Adipocyte (in vitro differentiated cells): ENCODE results near the gene SPAG5.
A peak's percentile ranks its signal among the peaks of the same experiment; 100 is the strongest.
"Not testable (repeated sequence)": the region's sequence is repeated elsewhere in the genome, so short reads cannot be mapped to it uniquely, and the experiment has no call there.

Experiments used
- DNase-seq: peaks from one replicate; pipeline ENCODE4 v3.0.0-alpha.2; 2015; ENCODE audit warnings: low read depth
- H3K27me3 ChIP-seq: replicated peaks from 2 replicates; pipeline ENCODE4 v1.7.0; 2013; ENCODE audit warnings: mild to moderate bottlenecking, low read length, moderate library complexity; ENCODE audit not compliant: control insufficient read depth, insufficient read depth
- H3K36me3 ChIP-seq: 2 replicates; pipeline ENCODE4 v1.7.0; 2013; ENCODE audit warnings: low read length, mild to moderate bottlenecking, moderate library complexity; ENCODE audit not compliant: control insufficient read depth, insufficient read depth, severe bottlenecking
- H3K4me1 ChIP-seq: 2 replicates; pipeline ENCODE4 v1.7.0; 2013; ENCODE audit warnings: mild to moderate bottlenecking, low read length, moderate library complexity; ENCODE audit not compliant: control insufficient read depth, insufficient read depth
- H3K4me3 ChIP-seq: 2 replicates; pipeline ENCODE4 v1.7.0; 2013; ENCODE audit warnings: mild to moderate bottlenecking, low read length, moderate library complexity
- H3K9ac ChIP-seq: 2 replicates; pipeline ENCODE4 v1.7.0; 2013; ENCODE audit warnings: mild to moderate bottlenecking, low read length, moderate library complexity
- H3K9me3 ChIP-seq: 2 replicates; pipeline ENCODE4 v1.7.0; 2013; ENCODE audit warnings: mild to moderate bottlenecking, low read length, moderate library complexity; ENCODE audit not compliant: control insufficient read depth

The SPAG5 gene

GRCh38 chr17:28604031-28604430, 5.2 kb upstream of the SPAG5 start:
- H3K9me3 ChIP-seq, H3K4me1 ChIP-seq, H3K9ac ChIP-seq, H3K36me3 ChIP-seq, DNase-seq, H3K27me3 ChIP-seq, H3K4me3 ChIP-seq: not testable (repeated sequence)

GRCh38 chr17:28599311-28600184, 723 bp upstream of the SPAG5 start:
- Histone ChIP-seq H3K4me3 (peak overlapping the region; percentile 96), H3K27me3 (no peaks in the 10 kb centered on the region), H3K9me3 (no peaks in the 10 kb centered on the region), H3K9ac (peak overlapping the region; percentile 78), H3K36me3 (no peaks in the 10 kb centered on the region), H3K4me1 (peaks cover 13% of the 10 kb centered on the region)
- peak; percentile 85 for DNase-seq

- DNase-seq: peak; percentile 2
- H3K9ac ChIP-seq: peak overlapping the region; percentile 78
- H3K4me1 ChIP-seq: peaks cover 13% of the 10 kb centered on the region
- H3K4me3 ChIP-seq: peak overlapping the region; percentile 96
- H3K27me3 ChIP-seq: no peaks in the 10 kb centered on the region
- H3K9me3 ChIP-seq: no peaks in the 10 kb centered on the region
- no peaks in the 10 kb centered on the region for H3K36me3 ChIP-seq
Measured at GRCh38 chr17:28598389-28598788, 436 bp downstream of the SPAG5 start.

GRCh38 chr17:28597606-28598383, 1.0 kb downstream of the SPAG5 start:
- H3K9ac ChIP-seq: no peak overlapping the region
- H3K4me3 ChIP-seq: peak overlapping the region; percentile 96
- no peaks in the 10 kb centered on the region for H3K9me3 ChIP-seq
- no peaks in the 10 kb centered on the region for H3K36me3 ChIP-seq
- H3K4me1 ChIP-seq: peaks cover 13% of the 10 kb centered on the region
- DNase-seq: no peak
- H3K27me3 ChIP-seq: no peaks in the 10 kb centered on the region

- no peak overlapping the region for H3K4me3 ChIP-seq
- no peaks in the 10 kb centered on the region for H3K9me3 ChIP-seq
- no peak for DNase-seq
- no peaks in the 10 kb centered on the region for H3K36me3 ChIP-seq
- no peaks in the 10 kb centered on the region for H3K4me1 ChIP-seq
- H3K9ac ChIP-seq: no peak overlapping the region
- no peaks in the 10 kb centered on the region for H3K27me3 ChIP-seq
Measured at GRCh38 chr17:28592260-28592659, 6.6 kb downstream of the SPAG5 start.

- DNase-seq: no peak
- H3K36me3 ChIP-seq: peaks cover 28% of the 10 kb centered on the region
Measured at GRCh38 chr17:28585851-28586250, 13.0 kb downstream of the SPAG5 start.

GRCh38 chr17:28584434-28584833, 14.4 kb downstream of the SPAG5 start:
- Histone ChIP-seq H3K4me3 (no peak overlapping the region), H3K36me3 (peaks cover 28% of the 10 kb centered on the region), H3K9ac (no peak overlapping the region), H3K27me3 (no peaks in the 10 kb centered on the region), H3K9me3 (no peaks in the 10 kb centered on the region), H3K4me1 (no peaks in the 10 kb centered on the region)
- no peak for DNase-seq

More at GRCh38 chr17:28585851-28586250, 13.0 kb downstream of the SPAG5 start:
- Histone ChIP-seq H3K4me1 (no peaks in the 10 kb centered on the region), H3K4me3 (no peak overlapping the region), H3K9ac (no peak overlapping the region), H3K27me3 (no peaks in the 10 kb centered on the region), H3K9me3 (no peaks in the 10 kb centered on the region)

- Histone ChIP-seq H3K4me3 (no peak overlapping the region), H3K9ac (no peak overlapping the region), H3K27me3 (no peaks in the 10 kb centered on the region), H3K4me1 (no peaks in the 10 kb centered on the region), H3K9me3 (no peaks in the 10 kb centered on the region), H3K36me3 (peaks cover 31% of the 10 kb centered on the region)
- DNase-seq: no peak
Measured at GRCh38 chr17:28582513-28582912, 16.3 kb downstream of the SPAG5 start.

- no peaks in the 10 kb centered on the region for H3K9me3 ChIP-seq
- H3K9ac ChIP-seq: no peak overlapping the region
- peaks cover 7% of the 10 kb centered on the region for H3K4me1 ChIP-seq
- no peak overlapping the region for H3K4me3 ChIP-seq
- no peaks in the 10 kb centered on the region for H3K27me3 ChIP-seq
- no peak for DNase-seq
- H3K36me3 ChIP-seq: peaks cover 30% of the 10 kb centered on the region
Measured at GRCh38 chr17:28580959-28581358, 17.9 kb downstream of the SPAG5 start.

GRCh38 chr17:28579526-28579925, 19.3 kb downstream of the SPAG5 start:
- H3K9ac ChIP-seq: no peak overlapping the region
- no peaks in the 10 kb centered on the region for H3K9me3 ChIP-seq
- H3K36me3 ChIP-seq: peaks cover 15% of the 10 kb centered on the region
- peaks cover 7% of the 10 kb centered on the region for H3K4me1 ChIP-seq
- no peak overlapping the region for H3K4me3 ChIP-seq
- H3K27me3 ChIP-seq: no peaks in the 10 kb centered on the region
- no peak for DNase-seq
